ENCODE results near the gene HUNK.

Gene HUNK

GRCh38 chr21:31897311-31897710, 24.5 kb downstream of the HUNK start:
- no peak for TF ChIP-seq CTCF (conservative IDR thresholded peaks at IDR 0.05)
- no peak overlapping the region for H3K27ac ChIP-seq

DNA sequence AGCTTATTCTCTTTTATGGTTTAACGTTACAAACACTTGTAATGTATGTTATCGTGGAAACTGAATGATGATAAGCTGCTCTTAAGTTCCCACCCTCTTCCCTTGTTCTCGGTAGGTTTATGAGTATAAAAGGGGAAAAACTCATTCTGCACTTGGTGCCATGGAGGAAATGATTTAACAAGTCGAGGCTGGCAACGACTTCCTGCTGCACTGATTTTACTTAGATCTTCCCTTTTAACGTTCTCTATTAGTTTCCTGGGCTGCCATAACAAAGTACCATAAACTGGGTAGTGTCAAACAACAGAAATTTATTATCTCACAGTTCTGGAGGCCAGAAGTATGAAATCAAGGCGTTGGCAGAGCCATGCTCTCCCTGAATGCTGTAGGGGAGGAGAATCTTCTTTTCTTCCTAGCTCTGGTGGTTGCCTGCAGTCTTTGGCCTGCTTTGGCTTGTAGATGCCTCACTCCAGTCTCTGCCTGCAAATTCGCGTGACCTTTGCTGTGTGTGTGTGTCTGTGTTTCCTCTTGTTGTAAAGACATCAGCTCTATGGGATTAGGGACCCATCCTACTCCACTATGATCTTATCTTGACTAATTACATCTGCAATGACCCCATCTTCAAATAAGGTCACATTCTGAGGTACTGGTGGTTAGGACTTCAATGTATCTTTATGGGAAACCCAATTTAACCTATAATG, 26.3 kb downstream of the HUNK start:
- no peak for TF ChIP-seq CTCF (conservative IDR thresholded peaks at IDR 0.05)
- H3K27ac ChIP-seq = no peak overlapping the region

- no peak for TF ChIP-seq CTCF (conservative IDR thresholded peaks at IDR 0.05)
- no peak overlapping the region for H3K27ac ChIP-seq
Measured at GRCh38 chr21:31900121-31900895, 27.5 kb downstream of the HUNK start.

- no peak for TF ChIP-seq CTCF (conservative IDR thresholded peaks at IDR 0.05)
- H3K27ac ChIP-seq = no peak overlapping the region
Measured at GRCh38 chr21:31901315-31901714, 28.5 kb downstream of the HUNK start.

DNA sequence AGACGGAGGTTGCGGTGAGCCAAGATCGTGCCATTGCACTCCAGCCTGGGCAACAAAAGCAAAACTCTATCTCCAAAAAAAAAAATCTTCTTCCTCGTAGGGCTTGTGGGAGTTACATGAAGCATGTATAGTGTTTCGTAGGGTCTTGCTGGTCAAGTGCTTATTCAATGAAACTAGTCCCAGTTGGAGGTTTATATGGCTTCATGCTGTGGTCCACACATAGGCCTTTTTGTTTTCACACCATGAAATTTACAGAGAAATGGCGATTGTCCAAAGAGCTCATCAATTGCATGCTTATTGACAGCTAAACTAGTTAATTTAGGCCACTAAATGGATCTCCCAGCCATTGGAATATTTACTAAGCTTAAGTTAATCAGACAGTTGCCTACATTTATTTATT, 29.6 kb downstream of the HUNK start:
- H3K27ac ChIP-seq = no peak overlapping the region
- TF ChIP-seq CTCF (conservative IDR thresholded peaks at IDR 0.05) = no peak

DNA sequence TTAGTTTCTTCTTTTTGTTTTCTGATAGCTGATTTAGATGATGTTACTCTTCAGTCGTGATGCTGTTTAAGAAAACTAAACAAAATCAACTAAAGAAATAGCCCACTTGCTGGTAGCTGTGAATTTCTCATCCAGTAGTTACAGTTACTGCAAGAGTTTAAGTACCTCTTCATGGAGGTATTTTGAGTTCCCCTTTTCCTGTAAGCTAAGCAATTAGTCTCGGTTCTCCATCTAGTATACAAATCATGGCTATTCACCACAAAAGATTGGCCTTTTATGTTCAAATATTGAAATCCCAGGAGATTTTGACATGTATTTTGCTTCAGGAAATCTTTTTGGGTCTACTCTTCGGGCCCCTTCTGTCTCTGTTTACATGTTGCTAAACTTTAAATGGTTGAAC, 31.1 kb downstream of the HUNK start:
- TF ChIP-seq CTCF (conservative IDR thresholded peaks at IDR 0.05) = no peak
- no peak overlapping the region for H3K27ac ChIP-seq

DNA sequence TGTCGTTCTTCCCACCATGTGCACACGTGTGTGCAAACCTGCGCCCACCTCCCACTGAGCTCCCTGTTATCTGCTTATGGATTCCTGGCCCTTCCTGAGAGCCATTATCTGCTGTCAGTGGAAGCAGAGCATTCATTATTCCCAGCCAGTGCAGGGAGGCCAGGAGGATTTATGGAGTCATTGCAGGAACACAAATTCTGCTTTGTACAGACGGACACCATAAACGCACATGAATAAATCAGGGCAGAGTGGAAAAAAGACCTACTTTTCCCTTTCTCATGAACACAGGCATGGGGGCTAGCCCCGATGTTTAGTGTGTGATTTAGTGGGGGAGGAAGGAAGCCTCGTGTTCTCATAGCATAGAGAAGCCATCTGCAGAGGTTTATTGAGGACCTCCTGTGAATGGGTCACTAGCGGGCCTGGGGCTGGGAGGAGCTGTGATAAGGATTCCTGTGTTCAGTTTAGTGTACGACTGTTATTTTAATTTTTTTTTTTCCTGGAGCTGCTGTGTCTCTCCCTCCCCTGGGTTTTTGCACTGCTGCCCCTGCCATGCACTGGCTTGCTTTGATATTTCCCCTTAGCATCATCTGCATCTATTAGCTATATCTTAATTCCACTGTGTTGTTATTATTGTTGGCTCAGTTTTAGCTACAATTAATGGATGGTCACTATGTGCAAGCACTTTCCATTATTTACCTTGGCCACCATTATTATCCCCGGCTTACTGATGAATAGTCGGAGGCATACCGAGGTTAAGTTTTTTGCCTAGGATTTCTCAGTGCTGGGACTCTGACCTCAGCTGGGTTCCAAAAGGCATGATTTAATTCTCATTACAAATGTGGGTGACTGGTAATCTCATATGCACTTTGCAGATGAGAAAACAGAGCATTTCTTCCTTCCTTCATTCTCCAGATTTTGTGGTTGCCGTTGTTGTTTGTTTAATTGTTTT, 33.0 kb downstream of the HUNK start:
- TF ChIP-seq CTCF (conservative IDR thresholded peaks at IDR 0.05) = no peak
- H3K27ac ChIP-seq = no peak overlapping the region
